GM19023 (cell line): ENCODE measurements around the gene CHST13.

ENCODE experiments used
- ATAC-seq: cut with Tn5 transposase; IDR thresholded peaks from one replicate; pipeline ENCODE4 v1.9.1; 2021; ENCODE audit warnings: mild to moderate bottlenecking, moderate library complexity; ENCODE audit not compliant: unreplicated experiment

Gene CHST13

GRCh38 chr3:126553284-126554084 is 29.5 kb downstream of the CHST13 start:
- no peak for ATAC-seq

GRCh38 chr3:126554560-126555525 is 30.9 kb downstream of the CHST13 start:
- ATAC-seq = no peak

GRCh38 chr3:126555795-126556636 is 32.1 kb downstream of the CHST13 start:
- ATAC-seq = no peak

DNA sequence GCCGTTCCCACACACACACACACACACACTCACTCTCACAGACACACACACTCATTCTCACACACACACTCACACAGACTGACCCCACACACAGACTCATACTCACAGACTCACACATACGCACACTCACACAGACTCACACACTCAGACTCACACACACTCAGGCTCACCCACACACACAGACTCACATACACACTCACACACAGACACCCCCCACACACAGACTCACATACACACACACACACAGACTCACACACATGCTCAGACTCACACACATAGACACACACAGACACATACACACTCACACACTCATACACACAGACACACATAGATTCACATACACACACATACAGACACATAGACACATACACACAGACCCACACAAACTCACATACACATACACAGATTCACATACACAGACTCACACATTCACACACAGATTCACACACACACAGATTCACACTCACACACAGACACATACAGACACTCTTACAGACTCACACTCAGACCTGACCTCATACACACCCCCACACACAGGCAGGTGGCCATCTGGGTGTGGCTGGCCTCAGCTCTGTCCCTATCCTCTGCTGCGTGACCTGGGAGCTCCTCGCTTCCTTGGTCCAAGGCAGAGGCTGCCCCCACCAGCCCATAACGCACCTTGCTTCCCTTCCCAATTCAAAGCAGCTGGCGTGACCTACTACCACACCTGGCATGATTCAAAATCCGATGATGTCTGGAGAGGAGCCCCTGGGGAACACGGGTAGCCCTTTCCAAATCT is 32.9 kb downstream of the CHST13 start:
- ATAC-seq = no peak

DNA sequence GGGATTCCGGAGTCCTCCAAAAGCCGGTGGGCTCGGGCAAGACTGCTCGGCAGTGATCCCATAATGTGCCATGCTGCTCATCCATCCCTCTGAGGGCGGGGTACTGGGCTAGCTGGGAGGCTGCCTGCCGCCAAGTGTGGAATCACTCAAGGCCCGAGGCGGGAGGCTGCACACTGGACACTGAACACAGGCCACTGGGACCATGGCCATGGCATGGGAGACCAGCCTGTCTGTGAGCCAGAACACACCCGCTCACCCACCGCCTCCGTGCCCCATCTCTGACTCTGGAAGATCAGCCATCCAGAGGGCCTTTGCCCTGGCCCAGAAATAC is 33.4 kb downstream of the CHST13 start:
- ATAC-seq = no peak

- ATAC-seq = no peak
Measured at GRCh38 chr3:126557761-126558160, 33.8 kb downstream of the CHST13 start.

DNA sequence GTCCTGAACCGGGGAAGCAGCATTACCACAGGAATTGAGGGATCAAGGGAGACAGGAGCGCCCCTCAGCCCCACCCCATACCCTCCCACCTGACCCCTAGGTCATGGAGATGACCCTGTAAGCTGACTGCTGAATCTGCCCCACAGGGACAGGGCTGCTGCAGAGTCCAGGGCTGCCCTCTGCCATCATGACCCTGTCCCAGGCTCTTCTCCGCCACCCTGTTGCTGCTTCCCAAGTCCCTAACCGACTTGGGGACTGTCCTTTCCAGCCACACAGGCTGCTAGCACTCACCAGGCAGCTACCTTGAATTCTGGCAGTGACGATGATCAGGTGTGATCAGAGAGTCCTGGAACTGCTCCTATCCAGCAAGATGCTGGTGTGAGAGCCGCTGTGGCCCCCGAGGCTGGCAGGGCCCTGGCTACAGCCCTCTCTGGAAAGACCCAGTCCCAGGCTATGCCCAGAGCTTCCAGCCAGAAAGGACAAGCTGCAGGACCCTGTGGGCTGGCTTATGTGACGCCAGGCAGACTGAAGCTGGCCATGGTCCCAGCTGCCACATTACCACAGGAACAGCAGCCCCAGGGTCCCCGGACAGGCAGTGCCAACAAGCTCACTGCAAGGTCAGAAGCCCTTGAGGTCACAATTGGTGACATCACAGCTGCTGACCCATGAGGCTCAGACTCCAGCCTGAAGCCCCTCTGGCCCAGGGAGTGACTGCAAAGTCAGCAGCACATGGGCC is 34.5 kb downstream of the CHST13 start, which contains the start of gene C3orf22:
C3orf22 (minus strand) TSS at position 597 of the 736 bp plus-strand sequence. CDS start 5,542 bp downstream, outside the sequence.
- no peak for ATAC-seq

DNA sequence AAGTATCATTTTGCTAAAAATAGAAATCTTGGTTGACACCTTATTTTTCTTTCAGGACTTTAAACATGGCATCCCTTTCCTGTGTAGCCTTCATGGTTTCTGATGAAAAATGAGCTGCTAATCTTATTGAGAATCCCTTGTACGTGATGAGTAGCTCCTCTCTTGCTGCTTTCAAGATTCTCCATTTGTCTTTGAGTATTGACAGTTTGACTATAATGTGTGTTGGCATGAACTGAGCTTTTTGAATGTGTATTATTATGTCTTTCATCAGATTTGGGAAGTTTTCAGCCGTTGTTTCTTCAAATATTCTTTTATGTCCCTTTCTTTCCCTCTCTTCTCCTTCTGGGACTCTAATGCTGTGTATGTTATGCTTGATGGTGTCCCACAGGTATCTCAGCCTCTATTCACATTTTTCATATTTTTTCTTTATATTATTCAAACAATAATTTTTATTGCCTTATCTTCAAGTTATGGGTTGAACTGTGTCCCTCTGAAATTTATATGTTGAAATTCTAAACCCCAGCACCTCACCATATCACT is 38.9 kb downstream of the CHST13 start:
- no peak for ATAC-seq

- ATAC-seq = no peak
Measured at GRCh38 chr3:126567696-126568438, 43.9 kb downstream of the CHST13 start.

GRCh38 chr3:126568776-126569342 is 44.9 kb downstream of the CHST13 start:
- no peak for ATAC-seq

- no peak for ATAC-seq
Measured at GRCh38 chr3:126569390-126569975, 45.5 kb downstream of the CHST13 start.

DNA sequence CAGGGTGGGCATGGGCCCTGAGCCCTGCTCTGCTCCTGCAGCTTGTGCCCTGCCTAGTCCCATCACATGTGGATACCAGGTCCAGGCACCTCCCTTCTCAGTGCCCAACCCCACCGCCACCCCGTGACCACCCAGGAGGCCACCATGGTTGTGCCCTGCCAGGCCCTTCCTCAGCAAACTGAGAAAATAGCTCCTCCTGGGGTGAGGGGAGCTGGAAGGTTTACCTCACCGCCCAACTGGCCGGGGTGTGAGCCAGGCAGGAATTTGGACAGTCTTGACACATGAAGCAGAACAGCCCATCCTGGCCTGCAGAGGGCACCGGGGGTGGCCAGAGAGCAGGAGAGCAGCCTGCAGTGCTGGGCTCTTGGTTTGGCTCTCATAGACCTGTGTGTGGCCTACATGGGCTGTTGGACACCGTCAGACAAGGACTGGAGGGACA is 46.2 kb downstream of the CHST13 start:
- ATAC-seq = no peak

DNA sequence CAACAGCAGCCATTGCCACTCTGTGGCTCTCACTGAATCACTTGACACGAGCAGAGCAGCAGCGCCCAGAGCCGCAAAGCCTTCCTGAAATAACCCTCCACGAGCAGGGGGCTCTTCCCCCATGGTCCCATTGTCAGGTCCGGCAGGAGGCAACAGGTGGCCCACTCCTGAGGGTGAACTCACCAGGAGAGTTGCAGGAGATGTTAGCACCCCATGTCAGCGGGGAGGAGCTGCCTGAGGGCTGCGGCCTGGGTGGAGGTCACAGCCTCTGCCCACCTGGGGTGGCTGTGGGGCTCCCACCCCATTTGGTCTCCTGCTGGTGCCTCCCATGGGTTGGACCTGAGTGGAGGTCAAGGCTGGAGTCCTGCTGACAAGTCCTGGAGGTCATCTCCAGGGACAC is 47.1 kb downstream of the CHST13 start:
- ATAC-seq = no peak

DNA sequence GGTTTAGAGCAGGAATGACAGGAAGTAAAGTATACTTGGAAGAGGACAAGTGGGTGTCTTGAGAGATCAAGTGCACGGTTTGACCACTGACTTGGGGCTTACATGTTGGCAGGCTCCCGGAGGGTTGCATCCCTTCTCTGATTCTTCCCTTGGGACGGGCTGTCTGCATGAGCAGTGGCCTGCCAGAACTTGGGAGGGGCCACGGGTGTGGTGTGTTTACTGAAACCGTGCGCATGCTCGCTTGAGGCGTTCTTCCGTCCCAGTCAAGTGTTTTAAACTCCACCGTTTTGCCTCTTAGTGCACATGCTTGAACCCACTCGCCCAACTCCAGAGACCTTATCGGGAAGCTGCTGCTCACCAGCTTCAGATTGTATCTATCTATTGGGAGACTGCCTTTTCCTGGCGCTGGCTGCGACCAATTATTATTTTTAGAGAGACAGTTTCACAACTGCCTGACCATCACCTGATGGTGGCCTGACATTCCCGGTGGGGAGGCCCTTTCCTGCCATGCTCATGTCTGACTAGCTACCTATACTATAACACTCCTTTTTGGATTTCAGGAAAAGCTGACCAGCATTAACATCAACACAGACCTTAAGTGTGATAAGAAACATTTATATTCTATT is 49.6 kb downstream of the CHST13 start:
- no peak for ATAC-seq

GRCh38 chr3:126577261-126577660 is 53.3 kb downstream of the CHST13 start:
- no peak for ATAC-seq

DNA sequence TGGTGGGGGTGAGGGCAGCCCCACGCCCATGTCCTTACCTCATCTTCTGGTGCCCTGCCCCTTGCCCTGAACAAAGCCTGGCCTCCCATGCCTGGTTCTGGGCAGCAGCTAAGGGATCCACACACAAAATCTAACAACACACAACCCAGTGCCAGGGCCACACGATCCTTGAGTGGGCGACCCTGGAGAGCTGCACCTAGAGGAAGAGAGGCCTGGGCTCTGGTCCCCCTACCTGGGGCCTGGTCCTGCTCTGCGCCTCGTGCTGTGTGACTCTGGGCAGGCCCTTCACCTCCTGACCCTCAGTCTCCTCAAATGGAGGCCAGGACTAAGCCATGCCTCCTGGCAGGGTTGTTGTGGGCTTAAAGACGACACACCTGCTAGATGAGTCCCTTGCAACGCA is 54.7 kb downstream of the CHST13 start:
- no peak for ATAC-seq

DNA sequence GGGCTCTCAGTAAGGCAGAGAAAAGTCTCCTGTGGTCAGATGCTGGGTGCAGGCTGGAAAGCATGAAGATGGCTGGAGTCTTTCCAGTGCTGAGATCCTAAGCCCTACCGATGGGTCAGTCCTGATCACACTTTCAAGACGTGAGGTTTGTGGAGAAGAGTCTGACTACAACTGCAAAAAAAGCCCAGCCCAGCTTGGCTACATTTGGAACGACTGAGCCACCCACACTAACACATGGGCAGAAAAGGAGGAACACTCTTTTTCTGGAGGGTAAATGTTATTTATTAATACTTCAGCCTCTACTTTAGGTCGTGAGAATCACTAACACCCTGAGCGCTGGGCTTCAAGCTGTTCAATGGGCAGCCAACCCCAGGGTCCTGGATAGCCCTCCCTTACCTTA is 56.8 kb downstream of the CHST13 start:
- ATAC-seq = no peak
